Spleen (tissue), 13 donors: ENCODE measurements around the gene ZNF503. TPM values are rescaled to one million over a fixed set of nuclear protein-coding genes. Genes with fewer than 3 reads are reported as not detected.

Source experiments
- DNase-seq: peaks from one replicate; pipeline ENCODE4 v3.0.0-alpha.2; 2020
- H3K27ac ChIP-seq, 8 donors: fragments of 200-600 bp; sonication (generic) in 7 of 8; 1 replicate in 4 of 8; 2 replicates in 4 of 8; pipeline versions ENCODE4 v1.5.0 to v1.8.0; 2016 to 2021; ENCODE audit warnings: inconsistent platforms in 4 of 8, mild to moderate bottlenecking in 4 of 8, moderate library complexity in 1 of 8
- H3K27me3 ChIP-seq, 7 donors: fragments of 200-600 bp; sonication (generic) in 6 of 7; replicated peaks in 1 of 7; 1 replicate in 4 of 7; 2 replicates in 3 of 7; pipeline versions ENCODE4 v1.5.0 to v1.8.0; 2016 to 2021; ENCODE audit warnings: inconsistent platforms in 3 of 7, mild to moderate bottlenecking in 1 of 7
- H3K36me3 ChIP-seq, 6 donors: fragments of 200-600 bp; sonication (generic) in 5 of 6; 1 replicate in 4 of 6; 2 replicates in 2 of 6; pipeline versions ENCODE4 v1.5.0 to v1.8.0; 2016 to 2021; ENCODE audit warnings: inconsistent platforms in 2 of 6
- H3K4me1 ChIP-seq, 6 donors: fragments of 200-600 bp; sonication (generic) in 5 of 6; 1 replicate in 3 of 6; 2 replicates in 3 of 6; pipeline versions ENCODE4 v1.5.0 to v1.8.0; 2016 to 2021; ENCODE audit warnings: inconsistent platforms in 3 of 6
- H3K4me3 ChIP-seq, 8 donors: fragments of 200-600 bp; sonication (generic) in 7 of 8; 1 replicate in 4 of 8; 2 replicates in 4 of 8; pipeline versions ENCODE4 v1.5.0 to v1.8.0; 2016 to 2021; ENCODE audit warnings: inconsistent platforms in 4 of 8, mild to moderate bottlenecking in 4 of 8, moderate library complexity in 2 of 8
- H3K9me3 ChIP-seq, 8 donors: fragments of 200-600 bp; sonication (generic) in 7 of 8; 1 replicate in 4 of 8; 2 replicates in 4 of 8; pipeline versions ENCODE4 v1.5.0 to v1.8.0; 2016 to 2021; ENCODE audit warnings: inconsistent platforms in 4 of 8
- POLR2A ChIP-seq, 3 donors: fragments of 450-650 bp; IDR thresholded peaks; one replicate each; pipeline ENCODE4 v1.5.1; 2017; ENCODE audit warnings: antibody characterized with exemption in 3 of 3, mild to moderate bottlenecking in 1 of 3
- POLR2AphosphoS5 ChIP-seq, 3 donors: sonication (generic); formaldehyde crosslinking; IDR thresholded peaks; one replicate each; pipeline ENCODE4 v1.5.1; 2017; ENCODE audit warnings: antibody characterized with exemption in 3 of 3
- WGBS, 5 donors: extraction: QIAGEN DNeasy Blood & Tissue Kit in 3 of 5; methylation state at CpG; one replicate each; pipeline versions ENCODE4 v1.1.5 to v1.1.7; 2013 to 2018; 5-methylcytosine and 5-hydroxymethylcytosine counted together
- intact Hi-C: fragments of 100-400 bp; cut with DNase I; formaldehyde crosslinking; loops from one replicate; pipeline ENCODE4 v1.15.0; 2023; ENCODE audit warnings: low total_unique reads
- long read RNA-seq, 2 donors: transcript quantifications; one replicate each; lab custom pipeline, GENCODE V29; 2026
- polyA plus RNA-seq, 3 donors: library from polyadenylated mRNA; stranded (reverse); fragments of 200-250 nt; gene quantifications; one replicate each; pipeline ENCODE4 v1.2.1, GENCODE V29; 2013
- total RNA-seq, 7 donors: library from RNA; depleted of rRNA in 3 of 7; stranded (reverse); fragments of >200 nt in 3 of 7; fragmentation: NEBNext Ultra II Directional in 4 of 7; extraction: Animal tissue kit (Norgen Biotek cat#: 25700) in 4 of 7; gene quantifications; one replicate each; pipeline versions ENCODE4 v1.1.0 to v1.2.1, GENCODE V29; 2016 to 2021
- TF ChIP-seq, protein P1 (sequence below), 11 experiments: fragments of 200-600 bp in 7 of 11; fragments of 450-650 bp in 4 of 11; sonication (generic) in 4 of 11; IDR thresholded peaks in 8 of 11; conservative IDR thresholded peaks in 3 of 11; 1 replicate in 7 of 11; 2 replicates in 4 of 11; pipeline versions ENCODE4 v1.4.0 to v1.8.0; 2016 to 2021; ENCODE audit warnings: antibody characterized with exemption in 11 of 11, inconsistent platforms in 4 of 11, mild to moderate bottlenecking in 1 of 11
- donor health status: healthy with polysubstance abuse.
- donor health status: DM: no; HTN: no; CAD: no; lungs with moderate emphysema.
- donor health status: DM: no; HTN: no; CAD: no.
- donor health status: Bipolar disorder and iron deficiency.
- donor health status: healthy.
- donor health status: DM: no; HTN: no; CAD: no.
- donor health status: DM: yes; HTN: yes; CAD: no.

The ZNF503 gene, protein sequence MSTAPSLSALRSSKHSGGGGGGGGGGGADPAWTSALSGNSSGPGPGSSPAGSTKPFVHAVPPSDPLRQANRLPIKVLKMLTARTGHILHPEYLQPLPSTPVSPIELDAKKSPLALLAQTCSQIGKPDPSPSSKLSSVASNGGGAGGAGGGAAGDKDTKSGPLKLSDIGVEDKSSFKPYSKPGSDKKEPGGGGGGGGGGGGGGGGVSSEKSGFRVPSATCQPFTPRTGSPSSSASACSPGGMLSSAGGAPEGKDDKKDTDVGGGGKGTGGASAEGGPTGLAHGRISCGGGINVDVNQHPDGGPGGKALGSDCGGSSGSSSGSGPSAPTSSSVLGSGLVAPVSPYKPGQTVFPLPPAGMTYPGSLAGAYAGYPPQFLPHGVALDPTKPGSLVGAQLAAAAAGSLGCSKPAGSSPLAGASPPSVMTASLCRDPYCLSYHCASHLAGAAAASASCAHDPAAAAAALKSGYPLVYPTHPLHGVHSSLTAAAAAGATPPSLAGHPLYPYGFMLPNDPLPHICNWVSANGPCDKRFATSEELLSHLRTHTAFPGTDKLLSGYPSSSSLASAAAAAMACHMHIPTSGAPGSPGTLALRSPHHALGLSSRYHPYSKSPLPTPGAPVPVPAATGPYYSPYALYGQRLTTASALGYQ
- total RNA-seq = 10 to 100 TPM in 5 of 7 donors, 1 to 10 TPM in 2; 7.8 to 25.6 (median 10.6) TPM
- 1 to 10 TPM; 3.2 to 5.6 (median 3.4) TPM for polyA plus RNA-seq
- long read RNA-seq, donor 1, transcript ZNF503-201 (2 exons, 3,347 nt) = major isoform, 17 of 17 reads
- long read RNA-seq, donor 1, partial matches to known transcripts = 0 of 17 reads
- long read RNA-seq, donor 1, other reads (novel, unspliced or antisense) = 0 of 17 reads
- long read RNA-seq, donor 2, transcript ZNF503-201 (2 exons, 3,347 nt) = major isoform, 20 of 20 reads
- long read RNA-seq, donor 2, partial matches to known transcripts = 0 of 20 reads
- long read RNA-seq, donor 2, other reads (novel, unspliced or antisense) = 0 of 20 reads

DNA sequence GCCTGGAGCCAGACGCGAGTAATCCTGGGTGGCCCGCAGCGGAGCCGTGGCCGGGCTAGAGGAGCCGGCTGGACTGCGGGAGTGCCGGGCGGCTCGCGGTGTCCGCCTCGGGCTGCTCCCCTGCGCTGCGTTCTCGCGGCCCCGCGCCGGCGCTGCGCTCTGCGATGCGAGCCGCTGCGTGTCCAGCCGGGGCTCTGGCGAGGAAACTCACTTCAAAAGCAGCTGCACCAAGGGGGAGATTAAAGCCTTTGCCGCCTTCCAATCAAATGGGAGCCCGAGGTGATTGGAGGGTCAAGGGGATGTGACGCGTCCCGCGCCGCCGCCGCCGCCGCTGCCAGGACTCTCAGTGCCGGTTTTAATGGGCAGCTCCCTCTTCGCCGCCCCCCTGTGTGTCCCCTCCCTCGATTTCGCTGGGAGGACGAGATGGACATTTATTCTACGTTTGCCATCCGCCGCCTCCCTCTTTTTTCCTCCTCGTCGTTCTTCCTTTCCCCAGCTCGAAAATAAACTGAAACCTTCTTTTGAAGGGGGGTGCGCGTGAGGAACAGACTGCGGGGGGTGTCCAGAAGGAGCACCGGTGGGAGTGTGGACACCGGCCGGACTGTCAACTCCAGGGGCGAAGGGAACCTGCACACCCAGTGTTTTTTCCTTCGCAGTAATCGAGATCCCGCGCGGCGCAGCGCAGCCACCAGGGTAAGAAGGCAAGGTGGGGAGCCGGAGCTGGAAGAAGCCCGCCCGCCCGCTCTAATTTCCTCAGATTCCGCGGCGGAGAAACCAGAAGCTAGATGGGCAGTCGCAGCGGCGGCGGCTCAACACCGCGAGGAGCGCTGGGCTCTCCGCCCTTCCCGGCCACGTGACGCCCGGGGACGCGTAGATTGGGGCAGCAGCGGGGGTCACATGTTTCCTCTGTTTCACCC, at the start of gene ZNF503:
Gene ZNF503 (minus strand): TSS at position 196 of the 917 bp plus-strand sequence. CDS start 345 bp downstream, outside the sequence.
- WGBS, 5 donors = 0 to 1% (median 1%) methylated on average over 59 to 88 of the region's 88 CpGs
- peak within 1 kb of the TSS; percentile 82 to 95 (median 90) for H3K27ac ChIP-seq
- peaks cover 0 to 100% (median 76%) of the 10 kb centered on the region in 7 donors for H3K27me3 ChIP-seq
- peaks cover 2 to 90% (median 68%) of the 10 kb centered on the region in 6 donors for H3K4me1 ChIP-seq
- TF ChIP-seq, protein P1, sequence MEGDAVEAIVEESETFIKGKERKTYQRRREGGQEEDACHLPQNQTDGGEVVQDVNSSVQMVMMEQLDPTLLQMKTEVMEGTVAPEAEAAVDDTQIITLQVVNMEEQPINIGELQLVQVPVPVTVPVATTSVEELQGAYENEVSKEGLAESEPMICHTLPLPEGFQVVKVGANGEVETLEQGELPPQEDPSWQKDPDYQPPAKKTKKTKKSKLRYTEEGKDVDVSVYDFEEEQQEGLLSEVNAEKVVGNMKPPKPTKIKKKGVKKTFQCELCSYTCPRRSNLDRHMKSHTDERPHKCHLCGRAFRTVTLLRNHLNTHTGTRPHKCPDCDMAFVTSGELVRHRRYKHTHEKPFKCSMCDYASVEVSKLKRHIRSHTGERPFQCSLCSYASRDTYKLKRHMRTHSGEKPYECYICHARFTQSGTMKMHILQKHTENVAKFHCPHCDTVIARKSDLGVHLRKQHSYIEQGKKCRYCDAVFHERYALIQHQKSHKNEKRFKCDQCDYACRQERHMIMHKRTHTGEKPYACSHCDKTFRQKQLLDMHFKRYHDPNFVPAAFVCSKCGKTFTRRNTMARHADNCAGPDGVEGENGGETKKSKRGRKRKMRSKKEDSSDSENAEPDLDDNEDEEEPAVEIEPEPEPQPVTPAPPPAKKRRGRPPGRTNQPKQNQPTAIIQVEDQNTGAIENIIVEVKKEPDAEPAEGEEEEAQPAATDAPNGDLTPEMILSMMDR (IDR thresholded peaks at IDR 0.05 in 8 of 11, conservative IDR thresholded peaks at IDR 0.05 in 3 of 11) = peak in 5 of 11 experiments; percentile 10 to 25 (median 23)
- TF ChIP-seq POLR2A (IDR thresholded peaks at IDR 0.05) (peak in 2 of 3 donors; percentile 34 to 97), POLR2AphosphoS5 (IDR thresholded peaks at IDR 0.05) (peak; percentile 92 to 98 (median 93))
- no peaks in the 10 kb centered on the region for H3K9me3 ChIP-seq
- peaks cover 0 to 13% (median 0%) of the 10 kb centered on the region in 6 donors for H3K36me3 ChIP-seq
- peak; percentile 94 for DNase-seq
- intact Hi-C loops = loop anchor here (5.0 to 10.0 kb wide), 3 partner anchors 635 to 1583 kb away; no protein-coding TSS in a partner anchor
- peak within 1 kb of the TSS; percentile 42 to 90 (median 77) for H3K4me3 ChIP-seq

DNA sequence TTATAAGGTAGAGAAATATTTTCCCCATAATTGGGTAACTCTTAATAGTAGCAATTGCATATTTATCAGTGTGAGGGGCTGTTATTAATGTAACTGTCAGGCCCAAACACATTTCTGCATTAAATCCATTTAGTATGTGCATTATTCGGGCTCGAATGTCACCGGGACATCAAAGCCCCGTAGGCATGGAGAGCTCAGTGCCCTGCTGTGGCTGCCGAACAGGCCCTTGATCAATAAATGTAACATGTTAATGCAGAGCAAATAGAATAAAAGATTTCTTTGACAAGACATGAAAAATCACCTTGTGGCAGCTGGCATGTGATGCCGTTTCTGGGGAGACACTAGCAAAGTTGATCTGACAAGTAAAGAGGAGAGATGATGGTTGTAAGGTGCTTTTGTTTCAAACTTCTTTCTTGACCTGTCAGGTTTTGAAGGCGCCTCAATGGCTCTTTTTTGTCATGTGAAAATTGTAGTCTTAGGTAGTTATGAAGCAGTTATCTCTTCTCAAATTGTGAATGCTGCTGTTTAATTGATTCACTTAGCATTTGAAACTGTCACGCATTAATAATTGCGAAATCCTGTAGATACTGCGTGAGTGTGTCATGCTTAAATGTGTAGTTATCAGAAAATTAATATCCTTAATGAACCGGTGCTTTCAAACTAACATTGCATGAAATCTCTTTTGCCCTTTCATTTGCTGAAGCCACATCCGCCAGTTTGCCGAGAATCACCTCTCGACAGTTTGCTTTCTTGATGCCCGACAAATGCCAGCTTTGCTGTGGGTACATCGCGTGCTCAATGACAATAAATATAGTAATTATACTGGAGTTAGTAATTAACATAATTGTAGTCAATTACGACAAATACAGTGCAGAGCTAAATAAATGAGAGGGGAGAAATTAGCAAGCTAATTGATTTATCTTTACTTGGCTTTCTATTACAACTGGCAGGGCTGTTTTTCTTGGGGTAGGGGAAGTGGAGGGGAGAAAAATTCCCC, 49.4 kb upstream of the ZNF503 start:
- intact Hi-C loops = no loop called here
- H3K9me3 ChIP-seq = peaks cover 0 to 11% (median 9%) of the 10 kb centered on the region in 8 donors
- H3K4me3 ChIP-seq = no peak overlapping the region
- H3K36me3 ChIP-seq = peaks cover 0 to 8% (median 0%) of the 10 kb centered on the region in 6 donors
- TF ChIP-seq, protein P1 (IDR thresholded peaks at IDR 0.05 in 8 of 11, conservative IDR thresholded peaks at IDR 0.05 in 3 of 11) = no peak
- TF ChIP-seq POLR2AphosphoS5 (IDR thresholded peaks at IDR 0.05) (no peak), POLR2A (IDR thresholded peaks at IDR 0.05) (no peak)
- peaks cover 0 to 8% (median 0%) of the 10 kb centered on the region in 6 donors for H3K4me1 ChIP-seq
- H3K27ac ChIP-seq = no peak overlapping the region
- DNase-seq = no peak
- no peaks in the 10 kb centered on the region for H3K27me3 ChIP-seq
- WGBS, 5 donors = 92 to 96% (median 93%) methylated on average over 18 of the region's 18 CpGs

DNA sequence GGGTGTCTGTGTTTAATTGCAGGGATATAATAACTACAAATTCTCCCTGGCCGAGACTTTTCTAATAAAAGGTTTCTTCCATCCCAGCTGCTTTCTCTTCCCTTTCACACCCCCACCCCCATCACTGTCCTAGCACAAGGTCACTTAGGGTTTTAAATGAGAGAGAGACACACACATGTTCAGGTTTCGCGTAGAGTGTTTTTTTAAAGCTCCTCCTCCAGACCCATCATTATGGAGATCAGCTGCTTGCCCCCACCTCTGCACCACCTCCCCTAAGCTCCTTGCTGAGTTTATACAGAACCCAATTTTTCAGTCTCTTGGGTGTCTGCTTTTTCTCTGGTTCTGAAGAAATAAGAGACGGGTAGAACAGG, 48.5 kb upstream of the ZNF503 start:
- peaks cover 0 to 8% (median 0%) of the 10 kb centered on the region in 6 donors for H3K4me1 ChIP-seq
- H3K27me3 ChIP-seq = no peaks in the 10 kb centered on the region
- intact Hi-C loops = no loop called here
- H3K4me3 ChIP-seq = no peak overlapping the region
- no peak for DNase-seq
- H3K9me3 ChIP-seq = peaks cover 3 to 19% (median 18%) of the 10 kb centered on the region in 8 donors
- peaks cover 0 to 12% (median 0%) of the 10 kb centered on the region in 6 donors for H3K36me3 ChIP-seq
- TF ChIP-seq POLR2AphosphoS5 (IDR thresholded peaks at IDR 0.05) (no peak), POLR2A (IDR thresholded peaks at IDR 0.05) (no peak)
- TF ChIP-seq, protein P1 (IDR thresholded peaks at IDR 0.05 in 8 of 11, conservative IDR thresholded peaks at IDR 0.05 in 3 of 11) = no peak
- WGBS, 5 donors = 60 to 75% (median 73%) methylated on average over 4 of the region's 4 CpGs
- H3K27ac ChIP-seq = no peak overlapping the region
